Endothelial cell of umbilical vein (primary cell): ENCODE results near the gene XIRP1. TPM values are rescaled to one million over a fixed set of nuclear protein-coding genes. Genes with fewer than 3 reads are reported as not detected.

Experiments
- BruUV-seq: library from RNA; stranded (reverse); fragments of 400-500 nt; replicated peaks from 2 replicates; lab custom pipeline; 2021; lab: Mats Ljungman, UMichigan
- CTCF ChIA-PET: fragments of 300-600, 350-600 bp; sonication (Branson Sonifier 250); formaldehyde crosslinking; loops from one replicate; lab custom pipeline; 2021; ENCODE audit warnings: antibody characterized with exemption, inconsistent platforms; lab: Charles Lee
- POLR2A ChIA-PET: fragments of 300-600, 350-600 bp; sonication (Branson Sonifier 250); formaldehyde crosslinking; loops from one replicate; lab custom pipeline; 2021; ENCODE audit warnings: antibody characterized with exemption, inconsistent platforms; lab: Charles Lee
- DNase-seq: peaks from one replicate; pipeline ENCODE4 v3.0.0-alpha.2; 2011; ENCODE audit warnings: low read depth, low spot score
- FAIRE-seq: peaks from 2 replicates; lab custom pipeline; 2011; peaks lifted over from hg19 to GRCh38; lab: Jason Lieb, UNC
- H2AFZ ChIP-seq: 2 replicates; pipeline ENCODE4 v1.6.0; 2012; ENCODE audit warnings: low read depth, low read length, control low read depth, inconsistent platforms
- H3K27ac ChIP-seq: 2 replicates; pipeline ENCODE4 v1.5.1; 2011; ENCODE audit warnings: low read depth, mild to moderate bottlenecking, control low read depth, low read length, moderate library complexity; ENCODE audit not compliant: insufficient read depth
- H3K27me3 ChIP-seq, 2 experiments: 2 replicates each; pipeline versions ENCODE4 v1.6.0 to v1.6.1; 2011; ENCODE audit warnings: low read length in 2 of 2, mixed read lengths in 1 of 2; ENCODE audit not compliant: control insufficient read depth in 2 of 2, insufficient read depth in 2 of 2
- H3K36me3 ChIP-seq, 2 experiments: 2 replicates in 1 of 2; 3 replicates in 1 of 2; pipeline ENCODE4 v1.5.1; 2011; ENCODE audit warnings: low read length in 2 of 2, mild to moderate bottlenecking in 1 of 2, moderate library complexity in 1 of 2; ENCODE audit not compliant: control insufficient read depth in 2 of 2, insufficient read depth in 2 of 2; ENCODE audit errors: extremely low read depth in 1 of 2
- H3K4me1 ChIP-seq: 3 replicates; pipeline ENCODE4 v1.5.1; 2011; ENCODE audit warnings: mild to moderate bottlenecking, low read length; ENCODE audit not compliant: control insufficient read depth, insufficient read depth; ENCODE audit errors: extremely low read depth
- H3K4me2 ChIP-seq: 2 replicates; pipeline ENCODE4 v1.6.1; 2011; ENCODE audit warnings: low read length, control low read depth, mixed read lengths; ENCODE audit not compliant: insufficient read depth
- H3K4me3 ChIP-seq, 3 experiments: fragments of 200-600 bp in 1 of 3; sonication (generic), shearing (Covaris generic) in 1 of 3; replicated peaks in 1 of 3; 2 replicates each; pipeline ENCODE4 v1.5.1; 2011 to 2016; ENCODE audit warnings: control low read depth in 3 of 3, low read length in 3 of 3, mild to moderate bottlenecking in 2 of 3, inconsistent platforms in 1 of 3, low read depth in 1 of 3, moderate library complexity in 1 of 3; ENCODE audit not compliant: insufficient read depth in 1 of 3
- H3K79me2 ChIP-seq: 2 replicates; pipeline ENCODE4 v1.6.0; 2012; ENCODE audit warnings: low read length, inconsistent platforms; ENCODE audit not compliant: control insufficient read depth, insufficient read depth
- H3K9ac ChIP-seq: replicated peaks from 2 replicates; pipeline ENCODE3; 2011; ENCODE audit warnings: low read length, control low read depth; ENCODE audit not compliant: insufficient read depth; ENCODE audit errors: extremely low read depth
- H3K9me1 ChIP-seq: replicated peaks from 3 replicates; pipeline ENCODE4 v1.6.0; 2011; ENCODE audit warnings: mild to moderate bottlenecking, low read length; ENCODE audit not compliant: control insufficient read depth, insufficient read depth; ENCODE audit errors: extremely low read depth
- H3K9me3 ChIP-seq: replicated peaks from 2 replicates; pipeline ENCODE4 v1.5.1; 2012; ENCODE audit warnings: low read length, inconsistent platforms; ENCODE audit not compliant: control insufficient read depth, insufficient read depth
- H4K20me1 ChIP-seq: replicated peaks from 2 replicates; pipeline ENCODE3; 2011; ENCODE audit warnings: mild to moderate bottlenecking, low read length; ENCODE audit not compliant: control insufficient read depth, insufficient read depth; ENCODE audit errors: extremely low read depth
- EZH2 ChIP-seq: IDR thresholded peaks from 2 replicates; pipeline ENCODE4 v1.6.1; 2012; ENCODE audit warnings: borderline replicate concordance, low read depth, mild to moderate bottlenecking, moderate library complexity, low read length, inconsistent platforms; ENCODE audit not compliant: severe bottlenecking
- FOS ChIP-seq: IDR thresholded peaks from 2 replicates; pipeline ENCODE4 v1.6.1; 2011; ENCODE audit warnings: mild to moderate bottlenecking, low read length, moderate library complexity, borderline replicate concordance; ENCODE audit not compliant: insufficient read depth
- GATA2 ChIP-seq: IDR thresholded peaks from 2 replicates; pipeline ENCODE4 v1.7.0; 2011; ENCODE audit warnings: low read depth, mild to moderate bottlenecking, moderate library complexity, mixed read lengths, low read length; ENCODE audit not compliant: insufficient read length, insufficient read depth
- JUN ChIP-seq: IDR thresholded peaks from 2 replicates; pipeline ENCODE4 v1.6.1; 2011; ENCODE audit warnings: borderline replicate concordance, low read depth; ENCODE audit not compliant: insufficient read length, insufficient read depth
- MYC ChIP-seq: IDR thresholded peaks from one replicate; pipeline ENCODE4 v1.6.1; 2011; ENCODE audit warnings: mild to moderate bottlenecking, low read depth, low read length
- POLR2A ChIP-seq: IDR thresholded peaks from 2 replicates; pipeline ENCODE4 v1.6.1; 2012; ENCODE audit warnings: low read depth, mild to moderate bottlenecking, control low read depth, low read length
- POLR2AphosphoS5 ChIP-seq: IDR thresholded peaks from 2 replicates; pipeline ENCODE4 v1.6.1; 2012; ENCODE audit warnings: low read depth, mild to moderate bottlenecking, control low read depth, low read length, moderate library complexity; ENCODE audit not compliant: insufficient read depth
- dilution Hi-C: fragments of 300-500 bp; cut with MboI; formaldehyde crosslinking; loops from one replicate; pipeline ENCODE4 v1.15.0; 2019; ENCODE audit warnings: low sequenced_read_pairs; ENCODE audit not compliant: extremely low pct_ligation_motif_present
- intact Hi-C: fragments of 100-400 bp; cut with micrococcal nuclease; formaldehyde crosslinking; loops from one replicate; pipeline ENCODE4 v1.10.0; 2022
- polyA plus RNA-seq, 4 experiments: library from polyadenylated mRNA; depleted of rRNA in 3 of 4; stranded (reverse) in 3 of 4; unstranded in 1 of 4; fragments of >200 nt; gene quantifications; 2 replicates each; pipeline versions ENCODE4 v1.2.1 to v1.2.3, GENCODE V29; 2011 to 2012; ENCODE audit warnings: missing spikeins in 1 of 4
- total RNA-seq: library from RNA; stranded (reverse); gene quantifications from 2 replicates; pipeline ENCODE4 v1.2.3, GENCODE V29; 2021
- TF ChIP-seq, protein P1 (sequence below): IDR thresholded peaks from 2 replicates; pipeline ENCODE4 v1.6.1; 2011; ENCODE audit not compliant: insufficient read depth, insufficient read length
- TF ChIP-seq, protein P2 (sequence below), 2 donors: IDR thresholded peaks; 1 replicate in 1 of 2; 2 replicates in 1 of 2; pipeline ENCODE4 v1.5.1; 2011; ENCODE audit warnings: low read length in 2 of 2, mild to moderate bottlenecking in 2 of 2, moderate library complexity in 2 of 2, control low read depth in 1 of 2, inconsistent platforms in 1 of 2, low read depth in 1 of 2; ENCODE audit not compliant: insufficient read depth in 1 of 2; ENCODE audit errors: extremely low read depth in 1 of 2

Gene XIRP1
- total and polyA plus RNA-seq, 2 donors (not counting 3 experiments of a cell fraction or from before 2014, with no cell fraction given) = not detected

DNA sequence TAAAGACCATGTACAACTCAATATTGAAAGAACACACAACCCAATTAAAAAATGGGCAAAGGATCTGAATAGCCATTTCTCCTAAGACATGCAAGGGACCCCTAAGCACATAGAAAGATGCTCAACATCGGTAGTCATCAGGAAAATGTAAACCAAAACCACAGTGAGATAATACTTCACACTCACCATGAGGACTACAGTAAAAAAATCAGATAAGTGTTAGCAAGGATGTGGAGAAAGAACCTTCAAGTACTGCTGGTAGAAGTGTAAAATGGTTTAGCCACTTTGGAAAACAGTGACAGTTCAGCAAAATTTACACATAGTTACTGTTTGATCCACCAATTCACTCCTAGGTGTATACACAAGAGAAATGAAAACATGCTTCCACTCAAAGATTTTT, 30.1 kb upstream of the XIRP1 start:
- Histone ChIP-seq H3K4me2 (no peak overlapping the region), H4K20me1 (no peaks in the 10 kb centered on the region), H3K79me2 (no peaks in the 10 kb centered on the region), H3K4me1 (no peaks in the 10 kb centered on the region), H3K4me3 (no peak overlapping the region), H3K9me1 (no peaks in the 10 kb centered on the region), H3K9me3 (no peaks in the 10 kb centered on the region), H3K27ac (no peak overlapping the region), H3K27me3 (peaks cover 15 to 16% of the 10 kb centered on the region in 2 experiments), H3K36me3 (no peaks in the 10 kb centered on the region), H3K9ac (no peak overlapping the region), H2AFZ (no peak overlapping the region)
- intact Hi-C loops = no loop called here
- dilution Hi-C loops = no loop called here
- ChIA-PET POLR2A (no interaction called here), CTCF (no interaction called here)
- no peak for FAIRE-seq
- BruUV-seq = no TSS peak
- no peak for DNase-seq
- TF ChIP-seq GATA2 (no peak), POLR2AphosphoS5 (no peak), MYC (no peak), JUN (no peak), EZH2 (no peak), FOS (no peak), POLR2A (no peak)
- TF ChIP-seq, protein P1, sequence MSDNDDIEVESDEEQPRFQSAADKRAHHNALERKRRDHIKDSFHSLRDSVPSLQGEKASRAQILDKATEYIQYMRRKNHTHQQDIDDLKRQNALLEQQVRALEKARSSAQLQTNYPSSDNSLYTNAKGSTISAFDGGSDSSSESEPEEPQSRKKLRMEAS = no peak
- TF ChIP-seq, protein P2, sequence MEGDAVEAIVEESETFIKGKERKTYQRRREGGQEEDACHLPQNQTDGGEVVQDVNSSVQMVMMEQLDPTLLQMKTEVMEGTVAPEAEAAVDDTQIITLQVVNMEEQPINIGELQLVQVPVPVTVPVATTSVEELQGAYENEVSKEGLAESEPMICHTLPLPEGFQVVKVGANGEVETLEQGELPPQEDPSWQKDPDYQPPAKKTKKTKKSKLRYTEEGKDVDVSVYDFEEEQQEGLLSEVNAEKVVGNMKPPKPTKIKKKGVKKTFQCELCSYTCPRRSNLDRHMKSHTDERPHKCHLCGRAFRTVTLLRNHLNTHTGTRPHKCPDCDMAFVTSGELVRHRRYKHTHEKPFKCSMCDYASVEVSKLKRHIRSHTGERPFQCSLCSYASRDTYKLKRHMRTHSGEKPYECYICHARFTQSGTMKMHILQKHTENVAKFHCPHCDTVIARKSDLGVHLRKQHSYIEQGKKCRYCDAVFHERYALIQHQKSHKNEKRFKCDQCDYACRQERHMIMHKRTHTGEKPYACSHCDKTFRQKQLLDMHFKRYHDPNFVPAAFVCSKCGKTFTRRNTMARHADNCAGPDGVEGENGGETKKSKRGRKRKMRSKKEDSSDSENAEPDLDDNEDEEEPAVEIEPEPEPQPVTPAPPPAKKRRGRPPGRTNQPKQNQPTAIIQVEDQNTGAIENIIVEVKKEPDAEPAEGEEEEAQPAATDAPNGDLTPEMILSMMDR (IDR thresholded peaks at IDR 0.05; ENCODE audit: extremely low read depth in 1 of 2, insufficient read depth in 1 of 2, low read depth in 1 of 2, low read length in 2 of 2) = no peak
